ENCODE results near the gene ENPP6.

ENPP6 gene

GRCh38 chr4:184252136-184253071 lies 34.7 kb upstream of the ENPP6 start:
- Mint-ChIP-seq H3K27ac (no peak overlapping the region), H3K36me3 (ENCODE audit: low read depth) (no peaks in the 10 kb centered on the region), H3K9me3 (no peaks in the 10 kb centered on the region), H3K27me3 (no peaks in the 10 kb centered on the region), H3K4me3 (no peak overlapping the region), H3K4me1 (ENCODE audit: low read depth) (peaks cover 7% of the 10 kb centered on the region)
- intact Hi-C loops (cut with micrococcal nuclease), result no loop called here

- Mint-ChIP-seq H3K27ac (no peak overlapping the region), H3K4me3 (no peak overlapping the region), H3K9me3 (no peaks in the 10 kb centered on the region), H3K27me3 (no peaks in the 10 kb centered on the region), H3K36me3 (ENCODE audit: low read depth) (no peaks in the 10 kb centered on the region), H3K4me1 (ENCODE audit: low read depth) (peaks cover 7% of the 10 kb centered on the region)
- intact Hi-C loops (cut with micrococcal nuclease), result no loop called here
Measured at GRCh38 chr4:184251670-184251980, 34.0 kb upstream of the ENPP6 start.

- intact Hi-C loops (cut with micrococcal nuclease), result no loop called here
- H3K4me3 Mint-ChIP-seq, result no peak overlapping the region
- H3K4me1 Mint-ChIP-seq (ENCODE audit: low read depth), result peaks cover 7% of the 10 kb centered on the region
- H3K27me3 Mint-ChIP-seq, result no peaks in the 10 kb centered on the region
- H3K36me3 Mint-ChIP-seq (ENCODE audit: low read depth), result no peaks in the 10 kb centered on the region
- no peak overlapping the region for H3K27ac Mint-ChIP-seq
- no peaks in the 10 kb centered on the region for H3K9me3 Mint-ChIP-seq
Measured at GRCh38 chr4:184250795-184251669, 33.4 kb upstream of the ENPP6 start.

GRCh38 chr4:184248216-184248615 lies 30.5 kb upstream of the ENPP6 start:
- H3K4me1 Mint-ChIP-seq (ENCODE audit: low read depth), result peaks cover 7% of the 10 kb centered on the region
- H3K4me3 Mint-ChIP-seq, result no peak overlapping the region
- H3K36me3 Mint-ChIP-seq (ENCODE audit: low read depth), result no peaks in the 10 kb centered on the region
- H3K27me3 Mint-ChIP-seq, result no peaks in the 10 kb centered on the region
- no peaks in the 10 kb centered on the region for H3K9me3 Mint-ChIP-seq
- H3K27ac Mint-ChIP-seq, result no peak overlapping the region
- intact Hi-C loops (cut with micrococcal nuclease), result no loop called here

GRCh38 chr4:184247421-184247820 lies 29.7 kb upstream of the ENPP6 start:
- Mint-ChIP-seq H3K4me1 (ENCODE audit: low read depth) (peaks cover 7% of the 10 kb centered on the region), H3K27ac (no peak overlapping the region), H3K9me3 (no peaks in the 10 kb centered on the region), H3K36me3 (ENCODE audit: low read depth) (no peaks in the 10 kb centered on the region), H3K27me3 (no peaks in the 10 kb centered on the region), H3K4me3 (no peak overlapping the region)
- intact Hi-C loops (cut with micrococcal nuclease), result no loop called here

GRCh38 chr4:184246426-184246825 lies 28.8 kb upstream of the ENPP6 start:
- H3K27ac Mint-ChIP-seq, result no peak overlapping the region
- no peaks in the 10 kb centered on the region for H3K27me3 Mint-ChIP-seq
- H3K4me3 Mint-ChIP-seq, result no peak overlapping the region
- H3K9me3 Mint-ChIP-seq, result no peaks in the 10 kb centered on the region
- peaks cover 7% of the 10 kb centered on the region for H3K4me1 Mint-ChIP-seq (ENCODE audit: low read depth)
- H3K36me3 Mint-ChIP-seq (ENCODE audit: low read depth), result no peaks in the 10 kb centered on the region
- intact Hi-C loops (cut with micrococcal nuclease), result no loop called here

GRCh38 chr4:184238072-184238745 lies 20.5 kb upstream of the ENPP6 start:
- no peak overlapping the region for H3K27ac Mint-ChIP-seq
- H3K4me3 Mint-ChIP-seq, result no peak overlapping the region
- intact Hi-C loops (cut with micrococcal nuclease), result loop anchor here (10.0 kb wide), 1 partner anchor 393 kb away; no protein-coding TSS in a partner anchor
- no peaks in the 10 kb centered on the region for H3K4me1 Mint-ChIP-seq (ENCODE audit: low read depth)
- H3K9me3 Mint-ChIP-seq, result no peaks in the 10 kb centered on the region
- H3K36me3 Mint-ChIP-seq (ENCODE audit: low read depth), result no peaks in the 10 kb centered on the region
- peaks cover 3% of the 10 kb centered on the region for H3K27me3 Mint-ChIP-seq

- Mint-ChIP-seq H3K4me3 (no peak overlapping the region), H3K9me3 (no peaks in the 10 kb centered on the region), H3K36me3 (ENCODE audit: low read depth) (no peaks in the 10 kb centered on the region), H3K27ac (no peak overlapping the region), H3K4me1 (ENCODE audit: low read depth) (no peaks in the 10 kb centered on the region), H3K27me3 (peaks cover 3% of the 10 kb centered on the region)
- intact Hi-C loops (cut with micrococcal nuclease), result loop anchor here (10.0 kb wide), 1 partner anchor 393 kb away; no protein-coding TSS in a partner anchor
Measured at GRCh38 chr4:184237612-184238011, 19.9 kb upstream of the ENPP6 start.

GRCh38 chr4:184235526-184235925 lies 17.9 kb upstream of the ENPP6 start:
- Mint-ChIP-seq H3K36me3 (ENCODE audit: low read depth) (no peaks in the 10 kb centered on the region), H3K27ac (no peak overlapping the region), H3K9me3 (no peaks in the 10 kb centered on the region), H3K4me1 (ENCODE audit: low read depth) (peaks cover 3% of the 10 kb centered on the region), H3K27me3 (peaks cover 3% of the 10 kb centered on the region), H3K4me3 (no peak overlapping the region)
- intact Hi-C loops (cut with micrococcal nuclease), result loop anchor here (10.0 kb wide), 1 partner anchor 391 kb away; no protein-coding TSS in a partner anchor

GRCh38 chr4:184234155-184234554 lies 16.5 kb upstream of the ENPP6 start:
- no peaks in the 10 kb centered on the region for H3K36me3 Mint-ChIP-seq (ENCODE audit: low read depth)
- intact Hi-C loops (cut with micrococcal nuclease), result loop anchor here (10.0 kb wide), 1 partner anchor 389 kb away; no protein-coding TSS in a partner anchor
- H3K9me3 Mint-ChIP-seq, result no peaks in the 10 kb centered on the region
- no peak overlapping the region for H3K27ac Mint-ChIP-seq
- H3K4me1 Mint-ChIP-seq (ENCODE audit: low read depth), result peaks cover 15% of the 10 kb centered on the region
- H3K4me3 Mint-ChIP-seq, result no peak overlapping the region
- H3K27me3 Mint-ChIP-seq, result peaks cover 10% of the 10 kb centered on the region

GRCh38 chr4:184232975-184233374 lies 15.3 kb upstream of the ENPP6 start:
- no peak overlapping the region for H3K27ac Mint-ChIP-seq
- intact Hi-C loops (cut with micrococcal nuclease), result loop anchor here (10.0 kb wide), 1 partner anchor 388 kb away; no protein-coding TSS in a partner anchor
- H3K9me3 Mint-ChIP-seq, result no peaks in the 10 kb centered on the region
- no peaks in the 10 kb centered on the region for H3K36me3 Mint-ChIP-seq (ENCODE audit: low read depth)
- H3K27me3 Mint-ChIP-seq, result peaks cover 21% of the 10 kb centered on the region
- no peak overlapping the region for H3K4me3 Mint-ChIP-seq
- peaks cover 25% of the 10 kb centered on the region for H3K4me1 Mint-ChIP-seq (ENCODE audit: low read depth)

- intact Hi-C loops (cut with micrococcal nuclease), result loop anchor here (10.0 kb wide), 1 partner anchor 387 kb away; no protein-coding TSS in a partner anchor
- peaks cover 24% of the 10 kb centered on the region for H3K27me3 Mint-ChIP-seq
- H3K9me3 Mint-ChIP-seq, result no peaks in the 10 kb centered on the region
- no peak overlapping the region for H3K27ac Mint-ChIP-seq
- no peak overlapping the region for H3K4me3 Mint-ChIP-seq
- peaks cover 25% of the 10 kb centered on the region for H3K4me1 Mint-ChIP-seq (ENCODE audit: low read depth)
- no peaks in the 10 kb centered on the region for H3K36me3 Mint-ChIP-seq (ENCODE audit: low read depth)
Measured at GRCh38 chr4:184232202-184232601, 14.5 kb upstream of the ENPP6 start.

- peaks cover 25% of the 10 kb centered on the region for H3K4me1 Mint-ChIP-seq (ENCODE audit: low read depth)
- intact Hi-C loops (cut with micrococcal nuclease), result loop anchor here (10.0 kb wide), 1 partner anchor 387 kb away; no protein-coding TSS in a partner anchor
Measured at GRCh38 chr4:184231573-184231972, 13.9 kb upstream of the ENPP6 start.

More at GRCh38 chr4:184231573-184231972, 13.9 kb upstream of the ENPP6 start:
- H3K9me3 Mint-ChIP-seq, result no peaks in the 10 kb centered on the region
- H3K4me3 Mint-ChIP-seq, result no peak overlapping the region
- no peak overlapping the region for H3K27ac Mint-ChIP-seq
- H3K27me3 Mint-ChIP-seq, result peaks cover 26% of the 10 kb centered on the region
- H3K36me3 Mint-ChIP-seq (ENCODE audit: low read depth), result no peaks in the 10 kb centered on the region

All from dendritic cell treated with granulocyte-macrophage colony-stimulating factor and Interleukin-4, amounts not matched to agents 40 ng/mL and 50 ng/mL, for 4 days (primary cell).